Ascending aorta (tissue), 2 donors: ENCODE results near the gene CD38. TPM values are rescaled to one million over a fixed set of nuclear protein-coding genes. Genes with fewer than 3 reads are reported as not detected.

Source experiments
- DNase-seq, 2 donors: peaks; one replicate each; pipeline ENCODE4 v3.0.0-alpha.2; 2019; ENCODE audit warnings: low spot score in 2 of 2
- H3K27ac ChIP-seq, 2 donors: fragments of 200-600 bp; sonication (generic); one replicate each; pipeline ENCODE4 v1.5.1; 2016 to 2017; ENCODE audit warnings: mild to moderate bottlenecking in 1 of 2
- H3K27me3 ChIP-seq: fragments of 200-600 bp; sonication (generic); one replicate; pipeline ENCODE4 v1.5.1; 2017
- H3K36me3 ChIP-seq, 2 donors: fragments of 200-600 bp; sonication (generic); one replicate each; pipeline ENCODE4 v1.5.1; 2016
- H3K4me1 ChIP-seq, 2 donors: fragments of 200-600 bp; sonication (generic); one replicate each; pipeline ENCODE4 v1.5.1; 2016 to 2017; ENCODE audit warnings: mild to moderate bottlenecking in 1 of 2
- H3K4me3 ChIP-seq, 2 donors: fragments of 200-600 bp; sonication (generic); one replicate each; pipeline ENCODE4 v1.5.1; 2016 to 2017; ENCODE audit warnings: mild to moderate bottlenecking in 1 of 2
- H3K9me3 ChIP-seq, 2 donors: fragments of 200-600 bp; sonication (generic); one replicate each; pipeline ENCODE4 v1.5.1; 2016
- CTCF ChIP-seq, 3 experiments: fragments of 200-600 bp in 2 of 3; fragments of 450-650 bp in 1 of 3; sonication (generic) in 2 of 3; IDR thresholded peaks; one replicate each; pipeline ENCODE4 v1.5.1; 2016 to 2019; ENCODE audit warnings: antibody characterized with exemption in 3 of 3, mild to moderate bottlenecking in 1 of 3, moderate library complexity in 1 of 3
- intact Hi-C: fragments of 100-400 bp; cut with DNase I; formaldehyde crosslinking; loops from one replicate; pipeline ENCODE4 v1.15.1; 2023
- total RNA-seq: library from RNA; depleted of rRNA; stranded (reverse); fragments of >200 nt; gene quantifications from one replicate; pipeline ENCODE4 v1.1.0, GENCODE V29; 2016

Gene CD38
- total RNA-seq, 1 donor from 2014 or later = 1.4 TPM

- Histone ChIP-seq H3K27me3 (no peaks in the 10 kb centered on the region), H3K9me3 (no peaks in the 10 kb centered on the region), H3K36me3 (no peaks in the 10 kb centered on the region), H3K4me3 (no peak overlapping the region), H3K4me1 (no peaks in the 10 kb centered on the region), H3K27ac (no peak overlapping the region)
- intact Hi-C loops = loop anchor here (2.0 to 5.0 kb wide), 3 partner anchors 76 to 381 kb away; no protein-coding TSS in a partner anchor
- DNase-seq = no peak
- TF ChIP-seq CTCF (IDR thresholded peaks at IDR 0.05) = no peak
Measured at GRCh38 chr4:15883610-15884243, 105.6 kb downstream of the CD38 start.

GRCh38 chr4:15884666-15885065 is 106.5 kb downstream of the CD38 start:
- TF ChIP-seq CTCF (IDR thresholded peaks at IDR 0.05) = no peak
- Histone ChIP-seq H3K27me3 (no peaks in the 10 kb centered on the region), H3K36me3 (no peaks in the 10 kb centered on the region), H3K9me3 (no peaks in the 10 kb centered on the region), H3K27ac (no peak overlapping the region), H3K4me1 (no peaks in the 10 kb centered on the region), H3K4me3 (no peak overlapping the region)
- no peak for DNase-seq
- intact Hi-C loops = loop anchor here (5.0 kb wide), 2 partner anchors 77 to 118 kb away; no protein-coding TSS in a partner anchor

- H3K27me3 ChIP-seq = no peaks in the 10 kb centered on the region
- intact Hi-C loops = no loop called here
- TF ChIP-seq CTCF (IDR thresholded peaks at IDR 0.05) = no peak
- H3K4me3 ChIP-seq = no peak overlapping the region
- H3K36me3 ChIP-seq = no peaks in the 10 kb centered on the region
- H3K4me1 ChIP-seq = no peaks in the 10 kb centered on the region
- H3K9me3 ChIP-seq = no peaks in the 10 kb centered on the region
- no peak overlapping the region for H3K27ac ChIP-seq
- no peak for DNase-seq
Measured at GRCh38 chr4:15885422-15885821, 107.3 kb downstream of the CD38 start.

- Histone ChIP-seq H3K9me3 (no peaks in the 10 kb centered on the region), H3K4me1 (no peaks in the 10 kb centered on the region), H3K4me3 (no peak overlapping the region), H3K36me3 (no peaks in the 10 kb centered on the region), H3K27me3 (no peaks in the 10 kb centered on the region), H3K27ac (no peak overlapping the region)
- TF ChIP-seq CTCF (IDR thresholded peaks at IDR 0.05) = no peak
- intact Hi-C loops = no loop called here
- no peak for DNase-seq
Measured at GRCh38 chr4:15888515-15888914, 110.4 kb downstream of the CD38 start.

GRCh38 chr4:15890246-15890829 is 112.2 kb downstream of the CD38 start:
- Histone ChIP-seq H3K4me3 (no peak overlapping the region), H3K27me3 (no peaks in the 10 kb centered on the region), H3K4me1 (no peaks in the 10 kb centered on the region), H3K27ac (no peak overlapping the region), H3K9me3 (no peaks in the 10 kb centered on the region), H3K36me3 (no peaks in the 10 kb centered on the region)
- DNase-seq = no peak
- intact Hi-C loops = no loop called here
- TF ChIP-seq CTCF (IDR thresholded peaks at IDR 0.05) = no peak
